Stomach (tissue), 9 donors: Measurements from ENCODE around the gene NLRP6. TPM values are rescaled to one million over a fixed set of nuclear protein-coding genes. Genes with fewer than 3 reads are reported as not detected.
"Not testable (repeated sequence)": the region's sequence is repeated elsewhere in the genome, so short reads cannot be mapped to it uniquely, and the experiment has no call there.

Source experiments
- DNase-seq, 2 donors: peaks; one replicate each; pipeline versions ENCODE4 v3.0.0 to v3.0.0-alpha.2; 2013 to 2019
- H3K27ac ChIP-seq, 5 donors: fragments of 200-600 bp in 4 of 5; sonication (generic) in 4 of 5; one replicate each; pipeline ENCODE4 v1.5.1; 2013 to 2019; ENCODE audit warnings: mild to moderate bottlenecking in 1 of 5, moderate library complexity in 1 of 5
- H3K27me3 ChIP-seq, 3 donors: fragments of 200-600 bp; sonication (generic); one replicate each; pipeline ENCODE4 v1.5.1; 2017 to 2019; ENCODE audit warnings: mixed run types in 1 of 3
- H3K36me3 ChIP-seq, 4 donors: fragments of 200-600 bp; sonication (generic); 1 replicate in 3 of 4; 2 replicates in 1 of 4; pipeline ENCODE4 v1.5.1; 2016 to 2019
- H3K4me1 ChIP-seq, 4 donors: fragments of 200-600 bp; sonication (generic); one replicate each; pipeline ENCODE4 v1.5.1; 2016 to 2019
- H3K4me3 ChIP-seq, 4 donors: fragments of 200-600 bp; sonication (generic) in 3 of 4; one replicate each; pipeline ENCODE4 v1.5.1; 2016 to 2019; ENCODE audit warnings: mild to moderate bottlenecking in 1 of 4
- H3K9me3 ChIP-seq, 4 donors: fragments of 200-600 bp; sonication (generic); one replicate each; pipeline ENCODE4 v1.5.1; 2016 to 2019
- CTCF ChIP-seq, 7 experiments: fragments of 450-650 bp in 4 of 7; fragments of 200-600 bp in 3 of 7; sonication (generic) in 3 of 7; IDR thresholded peaks; one replicate each; pipeline ENCODE4 v1.5.1; 2016 to 2019; ENCODE audit warnings: antibody characterized with exemption in 7 of 7, control low read depth in 2 of 7, mild to moderate bottlenecking in 1 of 7
- EP300 ChIP-seq: sonication (generic); formaldehyde crosslinking; IDR thresholded peaks from one replicate; pipeline ENCODE4 v1.6.1; 2017; ENCODE audit warnings: antibody characterized with exemption
- POLR2A ChIP-seq, 4 donors: fragments of 450-650 bp; IDR thresholded peaks; one replicate each; pipeline ENCODE4 v1.6.1; 2016; ENCODE audit warnings: antibody characterized with exemption in 4 of 4, control low read depth in 2 of 4, mild to moderate bottlenecking in 1 of 4, moderate library complexity in 1 of 4
- POLR2AphosphoS5 ChIP-seq, 3 donors: sonication (generic); formaldehyde crosslinking; IDR thresholded peaks; one replicate each; pipeline ENCODE4 v1.6.1; 2016; ENCODE audit warnings: antibody characterized with exemption in 3 of 3
- WGBS, 5 donors: extraction: QIAGEN DNeasy Blood & Tissue Kit in 3 of 5; methylation state at CpG; one replicate each; pipeline versions ENCODE4 v1.1.5 to v1.1.7; 2013 to 2018; 5-methylcytosine and 5-hydroxymethylcytosine counted together
- intact Hi-C: fragments of 100-400 bp; cut with DNase I; formaldehyde crosslinking; loops from one replicate; pipeline ENCODE4 v1.15.1; 2023; ENCODE audit warnings: low total_unique reads
- polyA plus RNA-seq, 3 donors: library from polyadenylated mRNA; stranded (reverse); fragments of 200-250 nt; gene quantifications; one replicate each; pipeline ENCODE4 v1.2.3, GENCODE V29; 2013
- total RNA-seq, 5 donors: library from RNA; depleted of rRNA; stranded (reverse); fragments of >200 nt; gene quantifications; one replicate each; pipeline versions ENCODE4 v1.1.0 to v1.2.3, GENCODE V29; 2014 to 2016
- donor health status: healthy with polysubstance abuse.
- donor health status: Bipolar disorder and iron deficiency.
- donor health status: healthy.

NLRP6 gene
- total and polyA plus RNA-seq, 8 donors: 0.08 to 3.6 (median 0.45) TPM; not detected in 3

GRCh38 chr11:309979-310572 lies 31.9 kb downstream of the NLRP6 start:
- 18 to 51% (median 32%) methylated on average over 3 to 5 of the region's 18 CpGs for WGBS, 5 donors

GRCh38 chr11:311013-311748 lies 33.0 kb downstream of the NLRP6 start:
- intact Hi-C loops, DNase-seq: not testable (repeated sequence)
- peak overlapping the region; percentile 30 to 67 (median 34) for H3K4me3 ChIP-seq

More at GRCh38 chr11:309979-310572, 31.9 kb downstream of the NLRP6 start:
- H3K9me3 ChIP-seq, DNase-seq, H3K36me3 ChIP-seq, H3K27me3 ChIP-seq, intact Hi-C loops: not testable (repeated sequence)
- peak in 1 of 3 donors; percentile 27 for TF ChIP-seq POLR2AphosphoS5 (IDR thresholded peaks at IDR 0.05)
- Histone ChIP-seq H3K4me1 (peaks cover 20 to 73% (median 38%) of the 10 kb centered on the region in 4 donors), H3K4me3 (peak overlapping the region; percentile 36 to 56 (median 52)), H3K27ac (peak overlapping the region; percentile 48 to 93 (median 80))

GRCh38 chr11:312092-312816 lies 34.0 kb downstream of the NLRP6 start:
- intact Hi-C loops: no loop called here
- no peak for DNase-seq
- no peak for TF ChIP-seq EP300
- TF ChIP-seq POLR2AphosphoS5 (IDR thresholded peaks at IDR 0.05): peak in 1 of 3 donors; percentile 13
- 49 to 63% (median 56%) methylated on average over 14 of the region's 14 CpGs for WGBS, 5 donors
- Histone ChIP-seq H3K27ac (peak overlapping the region; percentile 72 to 95 (median 86)), H3K27me3 (peaks cover 0 to 22% (median 15%) of the 10 kb centered on the region in 3 donors), H3K4me3 (peak overlapping the region; percentile 30 to 67 (median 34)), H3K4me1 (peaks cover 15 to 74% (median 45%) of the 10 kb centered on the region in 4 donors), H3K9me3 (no peaks in the 10 kb centered on the region), H3K36me3 (no peaks in the 10 kb centered on the region)

More at GRCh38 chr11:311013-311748, 33.0 kb downstream of the NLRP6 start:
- H3K36me3 ChIP-seq, H3K9me3 ChIP-seq: not testable (repeated sequence)
- 0 to 11% (median 7%) methylated on average over 6 to 9 of the region's 71 CpGs; no CpG with 5 or more reads in 1 of the 5 donors for WGBS, 5 donors
- Histone ChIP-seq H3K27me3 (peaks cover 0 to 12% (median 10%) of the 10 kb centered on the region in 3 donors), H3K4me1 (peaks cover 20 to 73% (median 45%) of the 10 kb centered on the region in 4 donors), H3K27ac (peak overlapping the region; percentile 23 to 95 (median 86))

- no peaks in the 10 kb centered on the region for H3K9me3 ChIP-seq
- peak overlapping the region; percentile 43 to 67 (median 48) for H3K4me3 ChIP-seq
- intact Hi-C loops: no loop called here
- H3K4me1 ChIP-seq: peaks cover 14 to 74% (median 45%) of the 10 kb centered on the region in 4 donors
- TF ChIP-seq CTCF (IDR thresholded peaks at IDR 0.05) (no peak), POLR2A (IDR thresholded peaks at IDR 0.05) (no peak), POLR2AphosphoS5 (IDR thresholded peaks at IDR 0.05) (no peak), EP300 (no peak)
- peaks cover 0 to 25% (median 15%) of the 10 kb centered on the region in 3 donors for H3K27me3 ChIP-seq
- 48 to 72% (median 68%) methylated on average over 5 to 8 of the region's 8 CpGs for WGBS, 5 donors
- peak overlapping the region; percentile 79 to 95 (median 86) for H3K27ac ChIP-seq
- no peaks in the 10 kb centered on the region for H3K36me3 ChIP-seq
- DNase-seq: no peak
Measured at GRCh38 chr11:313304-313786, 35.1 kb downstream of the NLRP6 start.

GRCh38 chr11:313787-314553 lies 35.8 kb downstream of the NLRP6 start, which contains the start of gene IFITM1:
TSS of gene IFITM1 (plus strand) at chr11:314040. CDS start at chr11:314171, 131 bp downstream.
- 0 to 18% (median 11%) methylated on average over 17 to 18 of the region's 18 CpGs for WGBS, 5 donors
- Histone ChIP-seq H3K4me1 (peaks cover 14 to 69% (median 45%) of the 10 kb centered on the region in 4 donors), H3K9me3 (no peaks in the 10 kb centered on the region), H3K36me3 (no peaks in the 10 kb centered on the region), H3K4me3 (peak within 1 kb of the TSS; percentile 43 to 67 (median 48)), H3K27ac (peak within 1 kb of the TSS; percentile 79 to 95 (median 86)), H3K27me3 (peaks cover 0 to 25% (median 15%) of the 10 kb centered on the region in 3 donors)
- intact Hi-C loops: no loop called here
- peak in 2 of 3 donors; percentile 87 for TF ChIP-seq POLR2AphosphoS5 (IDR thresholded peaks at IDR 0.05)
- no peak for TF ChIP-seq CTCF (IDR thresholded peaks at IDR 0.05)
- TF ChIP-seq POLR2A (IDR thresholded peaks at IDR 0.05): peak in 2 of 4 donors; percentile 11 to 23
- DNase-seq: peak in 1 of 2 donors; percentile 81

GRCh38 chr11:314554-314875 lies 36.3 kb downstream of the NLRP6 start:
- H3K27ac ChIP-seq: peak overlapping the region; percentile 79 to 95 (median 86)
- H3K27me3 ChIP-seq: peaks cover 0 to 25% (median 15%) of the 10 kb centered on the region in 3 donors
- H3K9me3 ChIP-seq, DNase-seq, intact Hi-C loops, H3K36me3 ChIP-seq: not testable (repeated sequence)
- 33 to 48% (median 39%) methylated on average over 5 to 6 of the region's 6 CpGs for WGBS, 5 donors
- peak overlapping the region; percentile 43 to 67 (median 48) for H3K4me3 ChIP-seq
- H3K4me1 ChIP-seq: peaks cover 14 to 64% (median 40%) of the 10 kb centered on the region in 4 donors
